HUES48 (cell line): ENCODE measurements around the gene M1AP.

Experiments used
- H3K27ac ChIP-seq: one replicate; pipeline ENCODE4 v1.7.0; 2013; ENCODE audit warnings: low read depth, low read length, inconsistent platforms
- H3K27me3 ChIP-seq: 2 replicates; pipeline ENCODE4 v1.6.1; 2013; ENCODE audit warnings: mild to moderate bottlenecking, low read length; ENCODE audit not compliant: control insufficient read depth, insufficient read depth
- H3K36me3 ChIP-seq: 2 replicates; pipeline ENCODE4 v1.6.1; 2013; ENCODE audit warnings: low read length; ENCODE audit not compliant: control insufficient read depth, insufficient read depth
- H3K4me1 ChIP-seq: 2 replicates; pipeline ENCODE4 v1.6.1; 2013; ENCODE audit warnings: mild to moderate bottlenecking, low read length; ENCODE audit not compliant: control insufficient read depth, insufficient read depth
- H3K4me3 ChIP-seq: 2 replicates; pipeline ENCODE4 v1.5.1; 2013; ENCODE audit warnings: mild to moderate bottlenecking, low read depth, low read length
- H3K9ac ChIP-seq: 2 replicates; pipeline ENCODE4 v1.6.1; 2013; ENCODE audit warnings: mild to moderate bottlenecking, low read depth, low read length, moderate library complexity
- H3K9me3 ChIP-seq: 2 replicates; pipeline ENCODE4 v1.6.1; 2013; ENCODE audit warnings: low read length; ENCODE audit not compliant: control insufficient read depth, insufficient read depth

M1AP gene

DNA sequence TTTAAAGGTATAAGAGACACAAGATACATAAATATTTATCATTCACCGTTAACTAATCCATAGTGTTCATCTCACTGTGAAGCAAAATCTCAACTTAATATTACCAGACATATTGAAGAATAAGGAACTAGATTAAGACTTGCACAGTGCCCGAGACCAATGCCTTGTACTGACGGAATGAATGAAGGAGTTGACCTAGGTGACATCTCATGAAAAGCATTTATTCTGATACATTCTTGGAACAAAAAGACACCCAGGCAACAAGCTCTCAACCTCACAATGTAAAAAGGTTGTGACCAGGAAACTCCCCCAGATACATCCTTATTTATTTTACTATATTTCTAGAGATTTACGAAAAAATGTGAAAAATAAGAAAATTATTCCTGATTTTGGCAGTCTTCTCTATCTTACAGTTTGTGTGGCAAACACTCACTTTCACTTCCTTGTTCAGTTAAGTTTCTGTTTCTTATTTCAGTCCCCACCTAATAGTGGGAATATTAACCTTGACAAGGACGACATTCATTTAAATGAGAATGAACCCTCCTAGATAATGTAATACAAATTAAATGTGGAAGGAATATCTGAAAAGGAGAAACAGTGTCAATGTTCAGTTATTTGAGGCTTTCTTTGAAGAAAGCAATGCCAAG lies 28.4 kb downstream of the M1AP start:
- Histone ChIP-seq H3K27me3 (no peaks in the 10 kb centered on the region), H3K9ac (no peak overlapping the region), H3K36me3 (no peaks in the 10 kb centered on the region), H3K27ac (no peak overlapping the region), H3K4me3 (no peak overlapping the region), H3K9me3 (no peaks in the 10 kb centered on the region), H3K4me1 (peaks cover 7% of the 10 kb centered on the region; the same call in 1 of the 2 replicates)

DNA sequence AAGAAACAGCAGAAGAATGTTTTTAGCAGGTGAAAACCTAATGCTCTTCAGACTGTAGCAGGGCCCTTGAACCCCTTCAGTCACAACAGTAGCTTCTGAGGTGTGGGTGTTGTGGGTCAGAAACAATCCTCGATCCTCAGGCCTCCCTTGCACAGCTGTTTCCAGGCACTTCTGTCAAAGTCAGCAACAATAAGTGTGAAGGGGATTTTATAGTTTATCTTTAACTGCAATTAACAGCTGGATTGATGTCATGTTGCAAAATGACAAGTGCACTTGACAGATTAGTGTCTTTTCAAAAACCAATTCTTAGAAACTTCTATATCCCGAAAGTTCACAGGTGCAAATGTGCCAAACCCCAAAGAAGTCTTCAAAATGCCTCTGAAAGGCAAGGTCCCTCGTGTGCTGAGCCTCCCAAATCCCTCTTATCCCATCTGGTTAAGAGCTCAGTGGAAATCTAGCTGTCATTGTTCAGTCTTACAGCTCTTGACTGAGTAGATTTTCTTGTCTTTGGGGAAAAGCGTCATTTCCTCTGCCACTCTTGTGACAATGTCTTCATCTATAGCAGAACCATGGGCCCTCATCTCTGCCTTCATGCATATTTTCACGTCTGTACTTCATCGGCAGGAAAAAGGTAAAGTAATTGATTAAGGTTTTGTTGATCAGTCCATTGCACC lies 29.6 kb downstream of the M1AP start:
- Histone ChIP-seq H3K27ac (no peak overlapping the region), H3K9me3 (no peaks in the 10 kb centered on the region), H3K4me3 (no peak overlapping the region), H3K4me1 (peaks cover 7% of the 10 kb centered on the region; the same call in 1 of the 2 replicates), H3K27me3 (no peaks in the 10 kb centered on the region), H3K9ac (no peak overlapping the region), H3K36me3 (no peaks in the 10 kb centered on the region)

DNA sequence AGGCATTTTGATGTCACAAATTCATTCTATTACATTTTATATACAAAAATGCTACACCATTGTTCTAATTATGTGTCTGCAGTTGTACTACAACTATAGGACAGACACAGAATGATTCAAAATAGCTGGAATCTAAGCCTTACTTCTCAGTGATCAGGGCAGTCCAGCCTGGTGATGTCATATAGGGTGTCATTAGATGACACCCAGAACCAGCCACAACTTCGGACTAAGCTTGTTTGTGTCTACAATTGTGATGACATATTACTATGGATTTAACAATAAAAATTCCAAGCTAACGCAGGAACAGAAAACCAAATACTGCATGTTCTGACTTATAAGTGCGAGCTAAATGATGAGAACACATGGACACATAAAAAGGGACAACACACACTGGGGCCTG lies 31.0 kb downstream of the M1AP start:
- no peaks in the 10 kb centered on the region for H3K9me3 ChIP-seq
- peaks cover 7% of the 10 kb centered on the region; the same call in 1 of the 2 replicates for H3K4me1 ChIP-seq
- H3K4me3 ChIP-seq: no peak overlapping the region
- no peaks in the 10 kb centered on the region for H3K27me3 ChIP-seq
- no peaks in the 10 kb centered on the region for H3K36me3 ChIP-seq
- H3K9ac ChIP-seq: no peak overlapping the region
- no peak overlapping the region for H3K27ac ChIP-seq

DNA sequence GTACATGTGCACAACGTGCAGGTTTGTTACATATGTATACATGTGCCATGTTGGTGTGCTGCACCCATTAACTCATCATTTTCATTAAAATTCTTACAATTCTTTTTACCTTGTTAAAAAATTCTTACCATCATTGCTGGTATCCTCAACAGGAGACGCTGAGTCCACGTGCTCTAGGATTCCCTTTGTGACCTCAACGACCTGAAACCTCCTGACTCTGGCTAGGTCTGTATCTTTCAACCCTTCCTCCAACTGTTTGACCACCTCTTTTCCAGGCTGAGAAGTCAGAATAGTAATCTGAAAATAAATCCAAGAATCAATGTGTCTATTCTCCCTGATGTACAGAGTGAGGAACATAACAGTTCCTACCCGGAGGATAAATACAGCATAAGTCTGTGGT lies 41.2 kb downstream of the M1AP start:
- Histone ChIP-seq H3K27ac (no peak overlapping the region), H3K27me3 (no peaks in the 10 kb centered on the region), H3K9ac (no peak overlapping the region), H3K36me3 (no peaks in the 10 kb centered on the region), H3K4me3 (no peak overlapping the region), H3K4me1 (no peaks in the 10 kb centered on the region), H3K9me3 (peaks cover 5% of the 10 kb centered on the region; the same call in 1 of the 2 replicates)

- H3K9me3 ChIP-seq: no peaks in the 10 kb centered on the region
- no peak overlapping the region for H3K9ac ChIP-seq
- no peak overlapping the region for H3K4me3 ChIP-seq
- no peaks in the 10 kb centered on the region for H3K36me3 ChIP-seq
- H3K27ac ChIP-seq: no peak overlapping the region
- H3K27me3 ChIP-seq: no peaks in the 10 kb centered on the region
- no peaks in the 10 kb centered on the region for H3K4me1 ChIP-seq
Measured at GRCh38 chr2:74603282-74604000, 44.7 kb downstream of the M1AP start.

GRCh38 chr2:74602586-74603281 lies 45.4 kb downstream of the M1AP start:
- H3K9ac ChIP-seq: no peak overlapping the region
- H3K27me3 ChIP-seq: no peaks in the 10 kb centered on the region
- no peaks in the 10 kb centered on the region for H3K36me3 ChIP-seq
- no peaks in the 10 kb centered on the region for H3K4me1 ChIP-seq
- no peak overlapping the region for H3K27ac ChIP-seq
- no peak overlapping the region for H3K4me3 ChIP-seq
- H3K9me3 ChIP-seq: no peaks in the 10 kb centered on the region

DNA sequence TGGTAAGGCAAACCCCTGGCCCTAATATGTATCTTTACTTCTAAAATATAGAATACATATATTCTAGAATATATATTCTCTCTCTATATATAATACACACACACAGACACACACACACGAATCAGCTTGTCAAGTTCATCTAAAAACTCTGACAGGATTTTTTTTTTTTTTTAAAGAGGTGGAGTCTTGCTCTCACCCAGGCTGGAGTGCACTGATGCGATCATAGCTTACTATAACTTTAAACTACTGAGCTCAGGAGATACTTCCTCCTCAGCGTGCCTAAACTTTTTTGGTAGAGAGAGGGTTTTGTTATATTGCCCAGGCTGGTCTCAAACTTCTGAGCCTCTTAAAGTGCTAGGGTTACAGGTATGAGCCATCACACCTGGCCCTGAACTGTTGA lies 48.5 kb downstream of the M1AP start:
- H3K36me3 ChIP-seq: no peaks in the 10 kb centered on the region
- H3K9ac ChIP-seq: no peak overlapping the region
- no peak overlapping the region for H3K27ac ChIP-seq
- no peak overlapping the region for H3K4me3 ChIP-seq
- no peaks in the 10 kb centered on the region for H3K27me3 ChIP-seq
- no peaks in the 10 kb centered on the region for H3K9me3 ChIP-seq
- H3K4me1 ChIP-seq: no peaks in the 10 kb centered on the region

DNA sequence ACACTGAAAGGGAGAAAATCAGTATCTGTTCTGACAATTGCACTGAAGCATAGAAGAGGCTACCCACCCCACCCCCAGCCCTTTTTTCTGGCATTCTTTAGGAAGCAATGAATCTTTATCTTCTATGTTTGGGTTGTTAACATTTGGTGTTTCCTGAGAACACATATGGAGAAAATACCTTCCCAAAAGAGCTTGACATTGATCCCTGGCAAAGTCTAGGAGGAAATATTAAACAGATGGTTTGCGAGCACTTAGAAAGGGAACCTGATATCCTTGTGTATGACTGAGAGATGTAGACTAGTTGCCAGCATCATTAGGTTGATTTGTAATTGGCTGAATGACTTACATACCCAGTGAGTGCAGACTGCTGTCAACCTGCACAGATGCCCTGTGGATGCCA lies 50.7 kb downstream of the M1AP start:
- Histone ChIP-seq H3K4me3 (no peak overlapping the region), H3K9ac (no peak overlapping the region), H3K9me3 (no peaks in the 10 kb centered on the region), H3K27ac (no peak overlapping the region), H3K36me3 (no peaks in the 10 kb centered on the region), H3K27me3 (no peaks in the 10 kb centered on the region), H3K4me1 (no peaks in the 10 kb centered on the region)

DNA sequence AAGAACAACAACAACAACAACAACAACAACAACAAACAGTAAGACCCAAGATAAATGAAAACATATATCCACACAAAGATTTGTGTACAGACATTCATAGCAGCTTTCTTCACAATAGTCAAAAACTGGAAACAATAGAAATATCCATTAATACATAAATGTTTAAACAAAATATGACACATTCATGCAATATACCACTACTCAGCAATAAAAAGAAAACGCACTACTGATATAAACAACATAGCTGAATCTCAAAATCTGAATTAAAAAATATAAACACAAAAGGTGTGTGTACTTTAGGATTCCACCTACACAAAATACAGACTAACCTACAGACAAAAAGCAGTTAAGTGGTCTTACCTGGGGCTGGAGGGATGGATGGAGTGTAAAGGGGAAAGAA lies 51.5 kb downstream of the M1AP start:
- Histone ChIP-seq H3K4me3 (no peak overlapping the region), H3K9ac (no peak overlapping the region), H3K27ac (no peak overlapping the region), H3K27me3 (no peaks in the 10 kb centered on the region), H3K36me3 (no peaks in the 10 kb centered on the region), H3K9me3 (no peaks in the 10 kb centered on the region), H3K4me1 (no peaks in the 10 kb centered on the region)

DNA sequence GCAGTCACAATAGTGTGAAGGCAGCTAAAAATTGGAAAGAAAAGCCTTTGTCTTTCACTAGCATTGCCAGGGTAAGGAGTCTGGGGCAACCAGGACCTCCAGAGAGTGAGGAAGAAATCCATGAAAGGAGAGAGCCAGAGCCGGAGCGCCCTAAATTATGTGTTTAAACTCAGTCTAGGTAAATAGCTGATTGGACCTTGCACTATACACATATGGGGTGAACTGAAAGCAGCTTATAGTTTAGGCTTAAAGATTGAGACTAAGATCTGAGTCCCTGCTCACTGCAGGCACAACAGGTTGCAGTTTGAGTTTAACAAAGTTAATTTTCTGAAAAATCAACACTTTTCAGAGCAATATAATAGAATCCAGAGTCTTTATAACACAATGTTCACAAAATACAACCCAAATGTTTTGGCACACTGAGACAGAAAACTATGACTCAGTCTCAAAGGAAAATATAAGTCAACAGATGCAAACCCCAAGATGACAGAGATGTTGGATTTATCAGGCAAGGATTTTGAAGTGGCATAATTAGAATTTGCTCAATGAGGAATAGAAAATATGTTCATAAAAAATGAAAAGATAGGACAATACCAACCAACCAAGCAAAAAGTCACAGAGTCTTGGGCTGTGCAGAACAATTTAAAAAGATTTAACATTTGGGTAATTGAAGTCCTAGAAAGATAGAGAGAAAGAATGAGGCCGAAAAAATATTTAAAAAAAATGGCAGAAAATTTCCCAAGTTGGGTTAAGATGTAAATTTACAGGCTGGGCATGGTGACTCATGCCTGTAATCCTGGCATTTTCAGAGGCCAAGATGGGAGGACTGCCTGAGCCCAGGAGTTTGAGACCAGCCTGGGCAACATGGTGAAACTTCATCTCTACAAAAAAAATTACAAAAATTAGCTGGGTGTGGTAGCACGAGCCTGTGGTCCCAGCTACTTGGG lies 54.0 kb downstream of the M1AP start:
- no peak overlapping the region for H3K9ac ChIP-seq
- H3K4me1 ChIP-seq: no peaks in the 10 kb centered on the region
- no peaks in the 10 kb centered on the region for H3K9me3 ChIP-seq
- H3K27ac ChIP-seq: no peak overlapping the region
- H3K4me3 ChIP-seq: no peak overlapping the region
- H3K27me3 ChIP-seq: no peaks in the 10 kb centered on the region
- no peaks in the 10 kb centered on the region for H3K36me3 ChIP-seq
